ENCODE measurements around the gene KIAA1191. TPM values are rescaled to one million over a fixed set of nuclear protein-coding genes. Genes with fewer than 3 reads are reported as not detected.

KIAA1191 gene
- total RNA-seq, 1 experiment from 2014 or later = 92.7 TPM

DNA sequence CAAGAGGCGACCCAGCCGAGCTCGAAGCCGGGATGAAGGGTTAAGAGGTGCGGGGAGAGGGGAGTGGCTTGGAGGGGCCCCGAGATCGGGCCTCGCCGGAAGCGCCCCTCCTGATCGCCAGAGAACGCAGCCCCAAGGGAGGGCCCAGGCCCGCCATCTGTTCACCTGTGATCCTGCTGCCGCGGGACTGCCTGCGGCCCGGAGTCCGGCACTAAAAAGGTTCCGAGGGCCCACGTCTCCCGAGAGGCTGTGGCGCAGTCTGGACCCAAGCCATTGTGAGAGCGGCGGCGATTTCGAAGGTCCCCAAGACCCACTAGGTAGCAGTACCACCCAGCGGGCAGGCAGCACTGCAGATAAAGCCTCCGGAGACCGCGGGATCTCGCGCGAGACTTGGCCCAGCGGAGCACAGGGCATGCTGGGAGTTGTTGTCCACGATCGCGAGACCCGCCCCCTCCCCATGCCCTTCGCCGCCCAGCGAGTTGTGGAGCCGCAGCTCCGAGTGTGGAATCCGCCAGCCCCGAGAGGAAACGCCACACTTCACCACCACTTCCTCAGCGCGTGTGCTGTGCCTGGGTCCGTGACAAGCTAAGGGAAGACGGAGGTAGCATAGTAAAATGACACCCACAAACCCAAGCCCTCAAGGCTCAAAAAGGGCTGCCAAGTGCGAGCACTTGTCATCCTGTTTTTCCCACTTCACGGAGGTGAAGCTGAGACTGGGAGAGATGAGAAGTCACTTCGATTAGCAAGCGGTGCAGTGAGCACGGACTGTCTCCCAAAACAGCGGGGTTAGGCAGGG is at the start of gene KIAA1191 (continued):
- TF ChIP-seq, protein P1, sequence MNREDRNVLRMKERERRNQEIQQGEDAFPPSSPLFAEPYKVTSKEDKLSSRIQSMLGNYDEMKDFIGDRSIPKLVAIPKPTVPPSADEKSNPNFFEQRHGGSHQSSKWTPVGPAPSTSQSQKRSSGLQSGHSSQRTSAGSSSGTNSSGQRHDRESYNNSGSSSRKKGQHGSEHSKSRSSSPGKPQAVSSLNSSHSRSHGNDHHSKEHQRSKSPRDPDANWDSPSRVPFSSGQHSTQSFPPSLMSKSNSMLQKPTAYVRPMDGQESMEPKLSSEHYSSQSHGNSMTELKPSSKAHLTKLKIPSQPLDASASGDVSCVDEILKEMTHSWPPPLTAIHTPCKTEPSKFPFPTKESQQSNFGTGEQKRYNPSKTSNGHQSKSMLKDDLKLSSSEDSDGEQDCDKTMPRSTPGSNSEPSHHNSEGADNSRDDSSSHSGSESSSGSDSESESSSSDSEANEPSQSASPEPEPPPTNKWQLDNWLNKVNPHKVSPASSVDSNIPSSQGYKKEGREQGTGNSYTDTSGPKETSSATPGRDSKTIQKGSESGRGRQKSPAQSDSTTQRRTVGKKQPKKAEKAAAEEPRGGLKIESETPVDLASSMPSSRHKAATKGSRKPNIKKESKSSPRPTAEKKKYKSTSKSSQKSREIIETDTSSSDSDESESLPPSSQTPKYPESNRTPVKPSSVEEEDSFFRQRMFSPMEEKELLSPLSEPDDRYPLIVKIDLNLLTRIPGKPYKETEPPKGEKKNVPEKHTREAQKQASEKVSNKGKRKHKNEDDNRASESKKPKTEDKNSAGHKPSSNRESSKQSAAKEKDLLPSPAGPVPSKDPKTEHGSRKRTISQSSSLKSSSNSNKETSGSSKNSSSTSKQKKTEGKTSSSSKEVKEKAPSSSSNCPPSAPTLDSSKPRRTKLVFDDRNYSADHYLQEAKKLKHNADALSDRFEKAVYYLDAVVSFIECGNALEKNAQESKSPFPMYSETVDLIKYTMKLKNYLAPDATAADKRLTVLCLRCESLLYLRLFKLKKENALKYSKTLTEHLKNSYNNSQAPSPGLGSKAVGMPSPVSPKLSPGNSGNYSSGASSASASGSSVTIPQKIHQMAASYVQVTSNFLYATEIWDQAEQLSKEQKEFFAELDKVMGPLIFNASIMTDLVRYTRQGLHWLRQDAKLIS (CRISPR knock-in tag; IDR thresholded peaks at IDR 0.05; ENCODE audit: borderline replicate concordance) = peak; percentile 29; the same call in 1 of the 2 replicates

DNA sequence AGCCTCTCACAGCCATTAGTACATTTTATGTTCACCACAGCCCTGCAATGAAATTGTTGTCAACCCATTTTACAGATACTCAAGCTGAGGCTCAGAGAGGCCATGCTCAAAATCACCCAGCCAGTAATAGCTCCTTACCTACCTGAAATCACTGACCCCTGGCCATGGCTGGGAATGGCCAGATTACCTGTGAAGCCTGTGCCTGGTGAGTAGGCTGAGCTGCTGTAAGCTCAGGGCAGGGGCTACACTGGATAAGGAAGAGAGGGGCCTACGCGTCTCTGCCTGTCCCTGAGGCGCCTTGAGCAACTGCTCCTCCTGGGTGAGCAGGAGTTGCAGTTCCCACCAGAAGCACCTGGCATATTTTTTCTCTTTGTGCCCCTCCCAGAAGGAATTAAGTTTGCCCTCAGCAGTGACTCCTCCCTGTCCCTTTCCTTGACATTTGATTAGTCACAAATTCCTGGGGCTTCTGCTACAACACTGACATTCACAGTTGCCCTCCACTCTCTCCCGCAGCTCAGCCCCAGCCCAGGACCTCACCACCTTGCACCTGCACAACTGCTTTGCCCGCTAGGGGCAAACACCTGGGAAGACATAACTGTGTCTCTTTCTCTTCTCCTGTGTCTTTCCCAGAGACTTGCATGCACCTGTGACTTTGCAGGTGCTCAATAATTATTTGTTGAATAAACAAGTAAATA is 49.1 kb upstream of the KIAA1191 start:
- no peak for DNase-seq (ENCODE audit: low spot score)
- H3K27me3 Mint-ChIP-seq (ENCODE audit: low read depth) = no peaks in the 10 kb centered on the region
- TF ChIP-seq, protein P2, sequence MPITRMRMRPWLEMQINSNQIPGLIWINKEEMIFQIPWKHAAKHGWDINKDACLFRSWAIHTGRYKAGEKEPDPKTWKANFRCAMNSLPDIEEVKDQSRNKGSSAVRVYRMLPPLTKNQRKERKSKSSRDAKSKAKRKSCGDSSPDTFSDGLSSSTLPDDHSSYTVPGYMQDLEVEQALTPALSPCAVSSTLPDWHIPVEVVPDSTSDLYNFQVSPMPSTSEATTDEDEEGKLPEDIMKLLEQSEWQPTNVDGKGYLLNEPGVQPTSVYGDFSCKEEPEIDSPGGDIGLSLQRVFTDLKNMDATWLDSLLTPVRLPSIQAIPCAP (CRISPR knock-in tag; IDR thresholded peaks at IDR 0.05) = no peak
- TF ChIP-seq ZNF121 (CRISPR knock-in tag; IDR thresholded peaks at IDR 0.05) = no peak
- TF ChIP-seq, protein P3, sequence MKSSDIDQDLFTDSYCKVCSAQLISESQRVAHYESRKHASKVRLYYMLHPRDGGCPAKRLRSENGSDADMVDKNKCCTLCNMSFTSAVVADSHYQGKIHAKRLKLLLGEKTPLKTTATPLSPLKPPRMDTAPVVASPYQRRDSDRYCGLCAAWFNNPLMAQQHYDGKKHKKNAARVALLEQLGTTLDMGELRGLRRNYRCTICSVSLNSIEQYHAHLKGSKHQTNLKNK (CRISPR knock-in tag; IDR thresholded peaks at IDR 0.05) = no peak
- TF ChIP-seq, protein P1 (CRISPR knock-in tag; IDR thresholded peaks at IDR 0.05; ENCODE audit: borderline replicate concordance) = no peak
- TF ChIP-seq ZNF416 (CRISPR knock-in tag; IDR thresholded peaks at IDR 0.05) = no peak
- TF ChIP-seq, protein P4, sequence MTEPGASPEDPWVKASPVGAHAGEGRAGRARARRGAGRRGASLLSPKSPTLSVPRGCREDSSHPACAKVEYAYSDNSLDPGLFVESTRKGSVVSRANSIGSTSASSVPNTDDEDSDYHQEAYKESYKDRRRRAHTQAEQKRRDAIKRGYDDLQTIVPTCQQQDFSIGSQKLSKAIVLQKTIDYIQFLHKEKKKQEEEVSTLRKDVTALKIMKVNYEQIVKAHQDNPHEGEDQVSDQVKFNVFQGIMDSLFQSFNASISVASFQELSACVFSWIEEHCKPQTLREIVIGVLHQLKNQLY (CRISPR knock-in tag; IDR thresholded peaks at IDR 0.05) = no peak
- no peak for TF ChIP-seq ZNF219 (CRISPR knock-in tag; IDR thresholded peaks at IDR 0.05; ENCODE audit: borderline replicate concordance)
- TF ChIP-seq SMAD3 (CRISPR knock-in tag; IDR thresholded peaks at IDR 0.05; ENCODE audit: borderline replicate concordance) = no peak
- TF ChIP-seq, protein P5, sequence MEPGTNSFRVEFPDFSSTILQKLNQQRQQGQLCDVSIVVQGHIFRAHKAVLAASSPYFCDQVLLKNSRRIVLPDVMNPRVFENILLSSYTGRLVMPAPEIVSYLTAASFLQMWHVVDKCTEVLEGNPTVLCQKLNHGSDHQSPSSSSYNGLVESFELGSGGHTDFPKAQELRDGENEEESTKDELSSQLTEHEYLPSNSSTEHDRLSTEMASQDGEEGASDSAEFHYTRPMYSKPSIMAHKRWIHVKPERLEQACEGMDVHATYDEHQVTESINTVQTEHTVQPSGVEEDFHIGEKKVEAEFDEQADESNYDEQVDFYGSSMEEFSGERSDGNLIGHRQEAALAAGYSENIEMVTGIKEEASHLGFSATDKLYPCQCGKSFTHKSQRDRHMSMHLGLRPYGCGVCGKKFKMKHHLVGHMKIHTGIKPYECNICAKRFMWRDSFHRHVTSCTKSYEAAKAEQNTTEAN (CRISPR knock-in tag; IDR thresholded peaks at IDR 0.05) = no peak
- no peak for TF ChIP-seq TCF7 (CRISPR knock-in tag; IDR thresholded peaks at IDR 0.05; ENCODE audit: low read depth)
- TF ChIP-seq, protein P6, sequence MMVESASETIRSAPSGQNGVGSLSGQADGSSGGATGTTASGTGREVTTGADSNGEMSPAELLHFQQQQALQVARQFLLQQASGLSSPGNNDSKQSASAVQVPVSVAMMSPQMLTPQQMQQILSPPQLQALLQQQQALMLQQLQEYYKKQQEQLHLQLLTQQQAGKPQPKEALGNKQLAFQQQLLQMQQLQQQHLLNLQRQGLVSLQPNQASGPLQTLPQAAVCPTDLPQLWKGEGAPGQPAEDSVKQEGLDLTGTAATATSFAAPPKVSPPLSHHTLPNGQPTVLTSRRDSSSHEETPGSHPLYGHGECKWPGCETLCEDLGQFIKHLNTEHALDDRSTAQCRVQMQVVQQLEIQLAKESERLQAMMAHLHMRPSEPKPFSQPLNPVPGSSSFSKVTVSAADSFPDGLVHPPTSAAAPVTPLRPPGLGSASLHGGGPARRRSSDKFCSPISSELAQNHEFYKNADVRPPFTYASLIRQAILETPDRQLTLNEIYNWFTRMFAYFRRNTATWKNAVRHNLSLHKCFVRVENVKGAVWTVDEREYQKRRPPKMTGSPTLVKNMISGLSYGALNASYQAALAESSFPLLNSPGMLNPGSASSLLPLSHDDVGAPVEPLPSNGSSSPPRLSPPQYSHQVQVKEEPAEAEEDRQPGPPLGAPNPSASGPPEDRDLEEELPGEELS (CRISPR knock-in tag; IDR thresholded peaks at IDR 0.05) = no peak
- TF ChIP-seq, protein P7, sequence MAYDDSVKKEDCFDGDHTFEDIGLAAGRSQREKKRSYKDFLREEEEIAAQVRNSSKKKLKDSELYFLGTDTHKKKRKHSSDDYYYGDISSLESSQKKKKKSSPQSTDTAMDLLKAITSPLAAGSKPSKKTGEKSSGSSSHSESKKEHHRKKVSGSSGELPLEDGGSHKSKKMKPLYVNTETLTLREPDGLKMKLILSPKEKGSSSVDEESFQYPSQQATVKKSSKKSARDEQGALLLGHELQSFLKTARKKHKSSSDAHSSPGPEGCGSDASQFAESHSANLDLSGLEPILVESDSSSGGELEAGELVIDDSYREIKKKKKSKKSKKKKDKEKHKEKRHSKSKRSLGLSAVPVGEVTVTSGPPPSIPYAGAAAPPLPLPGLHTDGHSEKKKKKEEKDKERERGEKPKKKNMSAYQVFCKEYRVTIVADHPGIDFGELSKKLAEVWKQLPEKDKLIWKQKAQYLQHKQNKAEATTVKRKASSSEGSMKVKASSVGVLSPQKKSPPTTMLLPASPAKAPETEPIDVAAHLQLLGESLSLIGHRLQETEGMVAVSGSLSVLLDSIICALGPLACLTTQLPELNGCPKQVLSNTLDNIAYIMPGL (CRISPR knock-in tag; IDR thresholded peaks at IDR 0.05) = no peak
- POLR2A ChIA-PET = no interaction called here
- no peak overlapping the region for H3K4me3 Mint-ChIP-seq
- CTCF ChIA-PET = interaction anchor here (1.0 kb wide), 1 partner anchor 37 kb away, joined by 5 read pairs; no protein-coding TSS in a partner anchor
- no peaks in the 10 kb centered on the region for H3K36me3 Mint-ChIP-seq
- no peaks in the 10 kb centered on the region for H3K9me3 Mint-ChIP-seq
- peaks cover 3% of the 10 kb centered on the region for H3K4me1 Mint-ChIP-seq
- peak overlapping the region; percentile 54; the same call in 1 of the 2 replicates for H3K27ac Mint-ChIP-seq
- peak; percentile 51 for ATAC-seq

Data from WTC11 (cell line).